HG03025 (cell line): ENCODE data around the gene MMP23B.
"Not testable (repeated sequence)": the region's sequence is repeated elsewhere in the genome, so short reads cannot be mapped to it uniquely, and the experiment has no call there.

ENCODE experiments used
- ATAC-seq: cut with Tn5 transposase; IDR thresholded peaks from one replicate; pipeline ENCODE4 v1.9.1; 2021; ENCODE audit warnings: mild to moderate bottlenecking, moderate library complexity; ENCODE audit not compliant: unreplicated experiment, low FRiP score

The MMP23B gene

DNA sequence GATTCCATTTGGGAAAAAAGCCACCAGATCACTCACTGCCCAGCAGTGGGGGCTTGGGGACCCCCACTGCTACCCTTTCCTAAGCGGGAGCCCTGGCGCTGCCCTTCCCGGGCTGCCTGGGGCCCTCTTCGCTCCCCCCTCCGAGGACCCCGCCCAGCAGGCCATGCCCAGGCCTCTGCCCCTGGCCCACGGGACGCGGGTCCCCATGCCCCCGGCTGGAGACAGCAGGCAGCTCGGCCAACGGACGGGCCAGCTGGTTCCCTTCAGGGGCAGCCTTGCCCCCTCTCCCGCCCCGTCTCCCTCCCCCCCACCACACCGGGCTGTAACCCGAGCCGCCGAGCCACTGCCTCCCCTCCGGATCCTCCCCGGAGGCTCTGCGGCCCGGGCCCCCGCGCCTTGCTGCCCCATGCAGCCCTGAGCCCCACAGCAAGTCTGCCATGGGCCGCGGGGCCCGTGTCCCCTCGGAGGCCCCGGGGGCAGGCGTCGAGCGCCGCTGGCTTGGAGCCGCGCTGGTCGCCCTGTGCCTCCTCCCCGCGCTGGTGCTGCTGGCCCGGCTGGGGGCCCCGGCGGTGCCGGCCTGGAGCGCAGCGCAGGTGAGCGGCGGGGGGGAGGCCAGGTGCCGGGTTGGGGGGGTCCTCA, at the start of gene MMP23B:
MMP23B (plus strand) TSS at position 392 of the 639 bp plus-strand sequence; CDS start at position 438, 46 bp downstream.
- ATAC-seq, result no peak

DNA sequence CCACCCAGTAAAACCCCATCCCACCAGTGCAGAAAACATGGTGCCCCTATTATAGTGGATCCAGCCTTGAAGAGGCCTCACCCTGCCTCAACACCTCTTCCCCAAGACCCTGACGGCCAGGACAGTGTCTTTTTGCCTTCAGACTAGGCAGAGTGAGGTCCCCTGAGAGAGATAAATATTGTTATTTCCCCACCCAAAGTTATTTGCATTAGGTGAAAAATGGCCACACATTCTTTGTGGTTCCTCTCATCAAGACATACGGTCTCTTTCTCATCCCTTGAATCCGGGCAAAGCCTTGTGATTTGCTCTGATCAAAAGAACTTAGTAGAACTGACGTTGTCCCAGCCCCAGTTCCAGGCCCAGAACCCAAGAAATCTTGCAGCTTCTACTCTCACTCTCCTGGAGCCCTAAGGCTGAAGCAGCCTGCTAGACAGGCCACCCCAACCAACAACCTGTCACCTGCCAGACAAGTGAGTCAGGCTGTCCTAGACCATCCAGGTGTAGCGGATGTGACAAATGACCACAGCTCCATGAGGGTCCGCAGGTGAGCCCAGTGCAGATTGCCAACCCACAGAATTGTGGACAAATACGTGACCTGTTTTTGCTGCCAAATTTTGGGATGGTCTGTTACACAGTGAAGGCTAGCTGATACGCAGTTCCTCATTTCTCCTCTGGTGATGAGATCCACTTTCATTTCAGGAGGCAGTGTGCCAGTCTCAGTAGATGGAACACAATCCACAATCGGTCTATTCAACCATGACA, 49.2 kb upstream of the MMP23B start:
- no peak for ATAC-seq

DNA sequence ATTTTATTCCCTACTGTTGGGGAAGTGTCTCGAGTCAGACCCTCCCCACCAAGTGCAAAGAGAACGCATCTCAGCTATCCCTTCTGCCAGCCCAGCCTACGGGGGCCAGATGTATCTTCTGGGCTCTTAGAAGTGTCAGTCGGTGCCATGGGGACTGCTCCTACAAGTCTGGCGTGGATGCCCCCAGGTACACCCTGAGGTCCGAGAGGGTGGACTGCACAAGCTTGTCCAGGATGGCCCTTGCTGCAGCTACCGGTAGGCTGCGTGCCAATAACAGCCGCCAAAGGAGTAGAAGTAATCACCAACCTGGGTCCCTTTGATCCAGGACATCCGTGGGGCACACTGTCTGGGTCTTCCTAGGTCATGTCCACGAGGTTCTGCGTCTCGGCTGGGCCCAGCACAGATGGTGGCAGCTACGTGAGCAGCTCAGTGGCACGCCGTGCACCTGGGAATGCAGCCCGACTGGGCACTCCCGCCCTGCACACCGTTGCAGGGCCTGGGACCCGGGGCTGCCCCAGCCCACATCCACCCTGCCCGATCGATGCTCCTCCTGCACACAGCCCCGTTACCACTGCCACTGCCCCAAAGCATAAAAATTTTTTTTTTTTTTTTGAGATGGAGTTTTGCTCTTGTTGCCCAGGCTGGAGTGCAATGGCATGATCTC, 48.5 kb upstream of the MMP23B start:
- ATAC-seq, result no peak

- no peak for ATAC-seq
These were observed 40.5 kb upstream of the MMP23B start for GRCh38 chr1:1591452-1591851.

GRCh38 chr1:1593834-1594601, 38.0 kb upstream of the MMP23B start:
- ATAC-seq, result no peak

DNA sequence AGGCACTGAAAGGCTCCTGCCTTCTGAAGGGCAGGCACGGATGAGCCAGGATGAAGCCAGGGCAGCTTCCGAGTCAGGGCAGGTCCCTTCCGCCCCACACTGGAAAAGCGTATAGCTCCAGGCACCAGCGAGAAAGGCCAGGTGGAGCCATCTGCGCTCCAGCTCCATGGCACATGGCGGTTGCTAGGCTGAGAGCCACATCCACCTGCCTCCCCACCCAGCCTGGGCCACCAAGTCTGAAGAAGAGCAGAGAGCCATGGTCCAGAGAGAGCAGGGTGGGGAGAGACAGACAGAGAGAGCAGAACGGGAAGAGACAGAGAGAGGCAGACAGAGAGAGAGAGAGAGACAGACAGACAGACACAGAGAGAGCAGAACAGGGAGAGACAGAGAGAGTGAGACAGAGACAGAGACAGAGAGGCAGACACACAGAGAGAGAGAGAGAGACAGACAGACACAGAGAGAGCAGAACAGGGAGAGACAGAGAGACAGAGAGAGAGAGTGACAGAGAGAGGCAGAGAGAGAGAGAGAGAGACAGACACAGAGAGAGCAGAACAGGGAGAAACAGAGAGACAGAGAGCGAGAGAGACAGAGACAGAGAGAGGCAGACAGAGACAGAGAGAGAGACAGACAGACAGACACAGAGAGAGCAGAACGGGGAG, 37.2 kb upstream of the MMP23B start:
- no peak for ATAC-seq

- ATAC-seq, result not testable (repeated sequence)
These were observed 36.6 kb upstream of the MMP23B start for GRCh38 chr1:1595341-1595740.

GRCh38 chr1:1596493-1597274, 35.3 kb upstream of the MMP23B start:
- ATAC-seq, result no peak

DNA sequence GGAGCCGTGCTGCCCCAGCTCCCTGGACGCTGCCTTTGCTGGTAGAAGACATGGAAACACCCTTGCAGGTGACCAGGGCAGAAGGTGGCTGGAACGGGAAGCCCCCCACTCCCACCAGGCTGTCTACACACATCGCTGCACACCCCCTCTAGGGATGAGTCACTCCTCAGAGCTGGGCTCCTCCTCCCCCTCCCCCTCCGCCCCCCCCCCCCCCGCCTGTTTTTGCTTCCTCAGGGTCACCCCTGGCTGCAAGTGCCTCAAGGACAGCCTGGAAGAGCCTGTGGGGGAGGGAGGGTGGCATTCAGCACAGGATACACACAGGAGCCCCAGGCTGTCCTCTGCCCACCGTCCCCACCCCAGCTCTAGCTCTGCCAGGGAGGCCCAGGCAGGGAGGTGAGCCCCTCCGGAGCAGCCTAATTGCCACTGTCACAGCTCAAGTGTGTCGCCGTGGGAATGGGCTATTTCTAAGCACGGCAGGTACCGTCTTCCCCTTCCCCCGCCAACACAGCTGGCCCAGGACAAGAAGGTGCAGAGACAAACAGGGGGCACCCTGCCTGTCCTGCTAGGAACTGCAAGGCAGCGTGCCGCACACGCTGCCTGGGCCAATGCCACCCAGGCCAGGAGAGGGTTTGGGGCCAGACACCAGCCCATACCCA, 34.6 kb upstream of the MMP23B start:
- no peak for ATAC-seq

- ATAC-seq, result no peak
These were observed 33.8 kb upstream of the MMP23B start for GRCh38 chr1:1598051-1598719.

DNA sequence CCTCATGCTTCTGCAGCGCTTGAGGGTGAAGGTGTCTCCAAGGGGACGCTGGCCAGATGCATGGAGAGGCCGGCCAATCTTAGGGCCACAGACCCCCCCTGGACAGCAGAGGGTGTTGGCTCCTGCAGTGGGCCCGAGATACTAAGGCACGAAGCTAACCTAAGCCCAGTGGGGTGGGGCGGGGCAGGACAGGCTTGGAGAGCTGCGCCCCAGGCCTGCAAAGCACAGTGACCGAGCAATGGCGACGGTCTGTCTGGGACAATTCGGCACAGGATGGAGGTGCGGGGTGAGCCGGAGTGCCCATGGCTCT, 33.3 kb upstream of the MMP23B start:
- no peak for ATAC-seq

DNA sequence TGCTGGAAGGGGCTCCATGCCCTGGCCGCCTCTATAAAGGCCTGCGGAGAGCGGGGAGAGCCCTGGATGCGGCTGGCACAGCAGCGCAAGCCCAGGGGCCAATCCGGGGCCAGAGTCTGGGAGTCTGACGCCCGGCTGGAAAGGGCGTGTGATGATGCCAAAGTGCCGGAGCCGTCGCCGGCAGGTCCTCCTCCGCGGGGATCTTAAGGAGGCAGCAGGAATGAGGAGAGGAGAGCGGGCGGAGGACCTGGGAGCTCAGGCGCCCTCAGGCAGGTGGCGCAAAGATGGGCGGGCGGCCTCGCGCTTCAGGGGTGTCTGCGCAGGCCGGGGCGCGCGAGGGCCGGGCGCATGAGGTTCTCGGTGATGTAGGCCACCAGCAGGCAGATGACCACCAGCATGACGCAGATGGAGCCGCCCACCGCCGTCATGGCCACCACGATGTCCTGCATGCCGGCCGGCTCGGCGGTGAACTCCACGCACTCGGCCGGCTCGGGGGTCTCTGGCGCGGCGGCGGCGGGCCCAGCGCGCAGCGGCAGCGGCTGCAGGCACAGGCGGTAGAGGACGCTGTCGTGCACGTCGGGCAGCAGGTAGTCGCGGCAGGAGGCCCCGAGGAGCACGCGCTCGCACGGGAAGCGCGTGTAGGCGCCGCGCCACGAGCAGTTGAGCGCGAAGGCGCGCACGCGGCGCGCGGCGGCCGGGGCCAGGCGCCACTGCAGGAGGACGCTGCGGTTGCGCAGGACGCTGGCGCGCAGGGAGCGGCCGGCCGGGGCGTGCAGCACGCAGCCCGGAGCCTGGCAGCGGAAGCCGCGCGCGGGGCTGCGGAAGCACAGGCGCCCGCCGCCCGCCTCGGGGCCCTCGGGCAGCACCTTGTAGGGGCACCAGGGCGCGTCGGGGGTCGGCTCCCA, 32.7 kb upstream of the MMP23B start:
- ATAC-seq, result no peak

DNA sequence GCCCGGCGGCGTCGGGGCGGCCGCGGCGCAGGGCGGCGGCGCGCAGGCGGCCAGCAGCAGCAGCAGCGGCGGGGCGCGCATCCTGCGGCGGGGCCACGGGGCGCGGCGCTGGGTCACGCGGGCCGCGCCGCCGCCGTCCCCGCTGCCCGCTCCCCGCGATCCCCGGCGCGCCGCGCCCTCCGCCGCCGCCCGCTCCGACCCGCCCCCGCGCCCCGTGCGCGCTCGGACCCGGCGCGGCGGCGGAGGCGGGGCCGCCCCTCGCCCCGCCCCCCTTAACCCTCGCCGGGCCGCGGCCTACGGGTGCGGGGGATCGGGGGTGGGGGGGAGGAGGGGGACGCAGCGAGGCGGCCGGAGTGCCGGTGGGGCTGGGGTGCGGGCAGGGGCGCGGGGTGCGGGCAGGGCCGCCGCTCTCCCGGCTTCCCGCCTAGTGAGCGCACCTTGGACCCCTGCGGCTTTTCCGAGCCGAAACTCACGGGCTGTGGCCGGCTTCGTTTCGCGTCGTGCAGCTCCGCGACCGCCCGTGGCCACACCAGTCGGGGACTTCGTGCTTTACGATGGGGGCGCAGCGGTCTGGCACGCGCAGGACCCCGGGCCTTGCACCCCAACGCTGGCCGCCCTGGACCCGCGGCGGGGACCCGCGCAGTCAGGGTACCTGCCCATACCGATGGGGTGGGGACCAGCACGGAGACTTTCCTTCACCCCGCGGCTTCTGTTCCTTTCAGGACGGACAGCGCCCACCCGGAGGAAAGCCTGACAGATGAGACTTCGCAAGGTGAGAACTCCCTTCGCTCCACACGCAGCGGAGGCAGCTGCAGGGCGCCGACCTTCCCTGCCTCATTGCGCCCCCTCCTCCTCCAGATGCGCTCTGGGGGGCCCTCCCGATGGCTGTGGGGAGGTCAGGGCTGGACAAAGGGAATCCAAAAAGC, 31.8 kb upstream of the MMP23B start, which contains the start of gene FNDC10:
FNDC10 (minus strand) TSS at position 201 of the 926 bp plus-strand sequence; CDS start at position 81, 120 bp downstream.
- no peak for ATAC-seq

GRCh38 chr1:1600861-1601563, 31.0 kb upstream of the MMP23B start:
- no peak for ATAC-seq

DNA sequence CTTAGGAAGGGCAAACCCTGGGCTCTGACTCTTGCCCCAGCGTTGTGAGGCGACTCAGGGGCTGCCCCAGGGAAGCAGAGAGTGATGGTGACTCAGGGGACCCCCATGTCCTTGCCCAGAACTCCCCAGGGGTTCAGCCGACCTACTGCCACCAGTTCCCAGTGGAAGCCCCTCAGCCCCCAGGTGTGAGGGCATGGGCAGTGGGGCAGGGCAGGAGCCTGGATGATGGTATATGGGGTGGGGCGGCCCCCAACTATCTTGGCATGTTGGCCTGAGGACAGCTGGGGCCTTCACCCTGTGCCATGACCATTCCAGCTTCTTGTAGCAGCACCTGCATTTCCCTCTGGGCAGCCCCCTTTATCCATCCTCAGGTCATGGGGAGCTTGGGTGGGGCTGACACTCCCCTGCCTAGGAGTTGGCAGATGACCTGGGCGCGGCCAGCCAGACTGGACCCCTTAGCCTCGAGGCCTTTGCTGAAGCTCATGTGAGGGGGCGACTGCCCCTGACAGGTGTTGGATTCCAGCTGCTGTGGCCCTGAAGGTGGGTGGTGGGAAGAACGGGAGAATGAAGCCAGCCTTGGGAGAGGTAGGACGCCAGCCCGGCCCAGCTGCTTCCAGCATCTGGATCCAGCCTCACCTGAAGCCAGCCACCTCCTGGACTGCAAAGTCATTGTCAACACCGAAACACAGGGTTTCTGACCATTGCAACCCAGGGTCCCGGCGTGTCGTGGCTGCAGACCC, 30.2 kb upstream of the MMP23B start:
- ATAC-seq, result no peak
